Measurements from ENCODE around the gene SHROOM3. TPM values are rescaled to one million over a fixed set of nuclear protein-coding genes. Genes with fewer than 3 reads are reported as not detected.

The SHROOM3 gene
- total RNA-seq, 2 experiments from 2014 or later = not detected

DNA sequence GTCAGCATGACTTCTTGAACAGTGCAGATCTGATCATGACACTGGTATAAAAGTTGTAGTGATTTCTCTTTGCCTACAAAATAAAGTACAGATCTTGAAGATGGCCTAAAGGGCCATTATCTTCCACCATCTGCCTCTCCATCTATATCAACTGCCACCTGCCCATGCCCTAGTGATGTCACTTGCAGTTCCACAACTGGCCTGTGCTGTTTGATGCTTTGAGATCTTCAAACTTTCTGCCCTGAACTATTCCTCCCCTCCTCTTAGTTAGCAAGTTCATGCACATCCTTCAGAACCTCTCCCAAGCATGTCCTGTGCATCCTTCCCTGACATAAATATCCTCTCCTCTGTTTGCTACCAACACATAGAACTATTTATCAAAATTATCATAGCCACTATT lies 245.9 kb downstream of the SHROOM3 start:
- no peaks in the 10 kb centered on the region for H3K36me3 Mint-ChIP-seq (ENCODE audit: low read depth)
- intact Hi-C loops (cut with DNase I, micrococcal nuclease) = no loop called here
- no peaks in the 10 kb centered on the region for H3K4me1 Mint-ChIP-seq (ENCODE audit: low read depth)
- ATAC-seq (ENCODE audit: poor library complexity) (no peak), DNase-seq (no peak)
- no peak overlapping the region for H3K4me3 Mint-ChIP-seq
- no peak overlapping the region for H3K4me3 ChIP-seq (ENCODE audit: low read length)
- ChIA-PET POLR2A (no interaction called here), CTCF (no interaction called here)
- no peak overlapping the region for H3K27ac ChIP-seq (ENCODE audit: low read depth in 1 of 2, low read length in 2 of 2)
- H3K4me1 ChIP-seq (ENCODE audit: insufficient read depth, low read length) = no peaks in the 10 kb centered on the region
- no peak overlapping the region for H3K27ac Mint-ChIP-seq
- H3K9me3 ChIP-seq (ENCODE audit: control insufficient read depth in 1 of 2, insufficient read depth in 1 of 2, low read length in 2 of 2) = no peaks in the 10 kb centered on the region
- H3K27me3 ChIP-seq (ENCODE audit: control insufficient read depth in 1 of 2, insufficient read depth in 2 of 2, low read length in 2 of 2) = peaks cover 2 to 15% of the 10 kb centered on the region in 2 experiments
- no peaks in the 10 kb centered on the region for H3K36me3 ChIP-seq (ENCODE audit: insufficient read depth, low read length)
- TF ChIP-seq, protein P1, sequence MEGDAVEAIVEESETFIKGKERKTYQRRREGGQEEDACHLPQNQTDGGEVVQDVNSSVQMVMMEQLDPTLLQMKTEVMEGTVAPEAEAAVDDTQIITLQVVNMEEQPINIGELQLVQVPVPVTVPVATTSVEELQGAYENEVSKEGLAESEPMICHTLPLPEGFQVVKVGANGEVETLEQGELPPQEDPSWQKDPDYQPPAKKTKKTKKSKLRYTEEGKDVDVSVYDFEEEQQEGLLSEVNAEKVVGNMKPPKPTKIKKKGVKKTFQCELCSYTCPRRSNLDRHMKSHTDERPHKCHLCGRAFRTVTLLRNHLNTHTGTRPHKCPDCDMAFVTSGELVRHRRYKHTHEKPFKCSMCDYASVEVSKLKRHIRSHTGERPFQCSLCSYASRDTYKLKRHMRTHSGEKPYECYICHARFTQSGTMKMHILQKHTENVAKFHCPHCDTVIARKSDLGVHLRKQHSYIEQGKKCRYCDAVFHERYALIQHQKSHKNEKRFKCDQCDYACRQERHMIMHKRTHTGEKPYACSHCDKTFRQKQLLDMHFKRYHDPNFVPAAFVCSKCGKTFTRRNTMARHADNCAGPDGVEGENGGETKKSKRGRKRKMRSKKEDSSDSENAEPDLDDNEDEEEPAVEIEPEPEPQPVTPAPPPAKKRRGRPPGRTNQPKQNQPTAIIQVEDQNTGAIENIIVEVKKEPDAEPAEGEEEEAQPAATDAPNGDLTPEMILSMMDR (IDR thresholded peaks at IDR 0.05) = no peak
- peaks cover 15% of the 10 kb centered on the region for H3K27me3 Mint-ChIP-seq
- H3K9me3 Mint-ChIP-seq = no peaks in the 10 kb centered on the region

DNA sequence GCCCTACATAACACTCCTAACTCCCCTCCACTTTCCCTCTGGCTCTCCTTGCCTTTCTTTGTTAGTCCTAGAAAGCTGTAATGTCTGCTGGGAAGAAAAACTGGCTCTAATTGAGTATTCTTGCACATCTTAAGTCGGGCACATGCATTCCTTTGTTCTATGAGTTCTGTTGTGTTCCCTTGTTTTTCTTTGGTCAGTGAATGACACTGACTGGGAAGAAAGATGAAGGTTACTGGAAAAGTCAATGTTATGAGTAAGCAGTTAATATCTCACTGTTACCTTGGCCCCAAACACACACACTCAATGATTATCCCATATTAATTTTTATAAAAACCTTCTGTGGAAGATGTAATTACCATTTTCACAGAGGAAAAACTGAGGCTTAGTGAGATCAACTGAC lies 247.0 kb downstream of the SHROOM3 start:
- H3K27ac Mint-ChIP-seq = no peak overlapping the region
- H3K9me3 Mint-ChIP-seq = no peaks in the 10 kb centered on the region
- Histone ChIP-seq H3K27me3 (ENCODE audit: control insufficient read depth in 1 of 2, insufficient read depth in 2 of 2, low read length in 2 of 2) (peaks cover under 1 to 15% of the 10 kb centered on the region in 2 experiments), H3K36me3 (ENCODE audit: insufficient read depth, low read length) (no peaks in the 10 kb centered on the region), H3K4me1 (ENCODE audit: insufficient read depth, low read length) (no peaks in the 10 kb centered on the region), H3K9me3 (ENCODE audit: control insufficient read depth in 1 of 2, insufficient read depth in 1 of 2, low read length in 2 of 2) (no peaks in the 10 kb centered on the region), H3K27ac (ENCODE audit: low read depth in 1 of 2, low read length in 2 of 2) (no peak overlapping the region), H3K4me3 (ENCODE audit: low read length) (no peak overlapping the region)
- H3K27me3 Mint-ChIP-seq = peaks cover 15% of the 10 kb centered on the region
- TF ChIP-seq, protein P1 (IDR thresholded peaks at IDR 0.05) = no peak
- no peak for DNase-seq
- no peak for ATAC-seq (ENCODE audit: poor library complexity)
- no peaks in the 10 kb centered on the region for H3K36me3 Mint-ChIP-seq (ENCODE audit: low read depth)
- intact Hi-C loops (cut with DNase I, micrococcal nuclease) = no loop called here
- no peaks in the 10 kb centered on the region for H3K4me1 Mint-ChIP-seq (ENCODE audit: low read depth)
- ChIA-PET POLR2A (no interaction called here), CTCF (no interaction called here)
- H3K4me3 Mint-ChIP-seq = no peak overlapping the region

DNA sequence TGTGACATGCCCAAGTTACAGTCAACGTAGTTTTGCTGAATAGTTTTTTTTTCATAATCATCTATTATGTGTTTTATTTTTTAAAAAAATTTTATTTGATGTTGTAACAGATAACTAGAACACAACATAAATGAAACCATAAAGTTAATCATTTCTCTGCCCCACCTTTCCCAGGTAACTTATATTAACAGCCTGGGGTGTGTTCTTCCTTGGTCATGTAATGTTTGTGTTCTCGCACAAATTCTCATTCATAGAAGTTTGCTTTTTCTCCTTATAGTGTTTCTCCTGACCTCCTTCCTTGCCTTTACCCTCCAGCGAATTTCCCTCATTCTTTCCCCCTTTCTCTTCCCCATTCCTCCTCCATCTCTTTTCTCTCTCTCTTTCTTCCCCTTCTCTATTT lies 248.1 kb downstream of the SHROOM3 start:
- ATAC-seq (ENCODE audit: poor library complexity) = no peak
- Histone ChIP-seq H3K27ac (ENCODE audit: low read depth in 1 of 2, low read length in 2 of 2) (no peak overlapping the region), H3K4me1 (ENCODE audit: insufficient read depth, low read length) (no peaks in the 10 kb centered on the region), H3K4me3 (ENCODE audit: low read length) (no peak overlapping the region), H3K27me3 (ENCODE audit: control insufficient read depth in 1 of 2, insufficient read depth in 2 of 2, low read length in 2 of 2) (peaks cover 7 to 22% of the 10 kb centered on the region in 2 experiments), H3K9me3 (ENCODE audit: control insufficient read depth in 1 of 2, insufficient read depth in 1 of 2, low read length in 2 of 2) (no peaks in the 10 kb centered on the region), H3K36me3 (ENCODE audit: insufficient read depth, low read length) (no peaks in the 10 kb centered on the region)
- H3K36me3 Mint-ChIP-seq (ENCODE audit: low read depth) = no peaks in the 10 kb centered on the region
- H3K4me3 Mint-ChIP-seq = no peak overlapping the region
- TF ChIP-seq, protein P1 (IDR thresholded peaks at IDR 0.05) = no peak
- H3K9me3 Mint-ChIP-seq = no peaks in the 10 kb centered on the region
- H3K4me1 Mint-ChIP-seq (ENCODE audit: low read depth) = peaks cover 1% of the 10 kb centered on the region
- H3K27me3 Mint-ChIP-seq = peaks cover 25% of the 10 kb centered on the region
- DNase-seq = no peak
- intact Hi-C loops (cut with DNase I, micrococcal nuclease) = no loop called here
- ChIA-PET CTCF (no interaction called here), POLR2A (no interaction called here)
- no peak overlapping the region for H3K27ac Mint-ChIP-seq
